K562 (cell line): Measurements from ENCODE around the gene SLC15A3. TPM values are rescaled to one million over a fixed set of nuclear protein-coding genes. Genes with fewer than 3 reads are reported as not detected.
A peak's percentile ranks its signal among the peaks of the same experiment; 100 is the strongest.

Experiments
- ATAC-seq: fragments of 200-7000 bp; cut with Tn5 transposase; 3 replicates; pipeline ENCODE4 v1.9.1; 2020; ENCODE audit warnings: moderate library complexity
- BruUV-seq: library from RNA; stranded (reverse); fragments of 400-500 nt; replicated peaks from 2 replicates; lab custom pipeline; 2021; lab: Mats Ljungman, UMichigan
- CTCF ChIA-PET: fragments of 300-600 bp; formaldehyde crosslinking; extraction: SDS; loops from one replicate; lab custom pipeline; 2021; ENCODE audit warnings: low intra/inter-chr PET ratio; lab: Yijun Ruan, JAX
- POLR2A ChIA-PET: fragments of 300-600, 350-650 bp; sonication (Branson Sonifier 250); formaldehyde crosslinking; extraction: SDS; loops from one replicate; lab custom pipeline; 2021; ENCODE audit warnings: antibody characterized with exemption, inconsistent platforms; lab: Yijun Ruan, JAX
- DNase-seq, 4 experiments: peaks; one replicate each; pipeline versions ENCODE4 v3.0.0 to v3.0.0-alpha.2; 2011 to 2018; ENCODE audit warnings: low spot score in 3 of 4, mixed read lengths in 3 of 4; ENCODE audit errors: extremely low read depth in 1 of 4
- FAIRE-seq: peaks from 2 replicates; lab custom pipeline; 2011; peaks lifted over from hg19 to GRCh38; lab: Jason Lieb, UNC
- H2AFZ ChIP-seq: 2 replicates; pipeline ENCODE4 v1.6.0; 2011; ENCODE audit warnings: low read depth, low read length, control low read depth, inconsistent platforms
- H3K27ac ChIP-seq: fragments of 200-600 bp; 3 replicates; pipeline ENCODE4 v1.8.0; 2011; ENCODE audit warnings: low read depth, mild to moderate bottlenecking, control low read depth, inconsistent platforms, low read length, moderate library complexity, mixed read lengths; ENCODE audit errors: extremely low read depth
- H3K27me3 ChIP-seq, 2 experiments: fragments of 300-600 bp in 1 of 2; 2 replicates in 1 of 2; 3 replicates in 1 of 2; pipeline versions ENCODE4 v1.6.0 to v1.8.0; 2011; ENCODE audit warnings: inconsistent platforms in 2 of 2, low read length in 2 of 2, mild to moderate bottlenecking in 1 of 2, mixed read lengths in 1 of 2, moderate library complexity in 1 of 2; ENCODE audit not compliant: control insufficient read depth in 2 of 2, insufficient read depth in 2 of 2
- H3K36me3 ChIP-seq: fragments of 300-600 bp; 3 replicates; pipeline ENCODE4 v1.8.0; 2011; ENCODE audit warnings: mild to moderate bottlenecking, low read length, inconsistent platforms; ENCODE audit not compliant: control insufficient read depth, insufficient read depth
- H3K4me1 ChIP-seq, 2 experiments: fragments of 200-600 bp in 1 of 2; replicated peaks in 1 of 2; 2 replicates in 1 of 2; 3 replicates in 1 of 2; pipeline versions ENCODE4 v1.5.1 to v1.8.0; 2011; ENCODE audit warnings: inconsistent platforms in 2 of 2, low read length in 2 of 2, mild to moderate bottlenecking in 1 of 2, mixed read lengths in 1 of 2, moderate library complexity in 1 of 2; ENCODE audit not compliant: control insufficient read depth in 2 of 2, insufficient read depth in 2 of 2
- H3K4me2 ChIP-seq: 2 replicates; pipeline ENCODE4 v1.6.1; 2011; ENCODE audit warnings: low read length, control low read depth, inconsistent platforms, mixed read lengths; ENCODE audit not compliant: insufficient read depth
- H3K4me3 ChIP-seq: fragments of 200-600 bp; sonication (generic), shearing (Covaris generic); 2 replicates; pipeline ENCODE4 v1.5.1; 2016; ENCODE audit warnings: control low read depth, inconsistent platforms
- H3K79me2 ChIP-seq: fragments of 200-600 bp; 3 replicates; pipeline ENCODE4 v1.8.0; 2011; ENCODE audit warnings: low read length, inconsistent platforms; ENCODE audit not compliant: control insufficient read depth, insufficient read depth
- H3K9ac ChIP-seq, 2 experiments: 2 replicates each; pipeline versions ENCODE4 v1.6.0 to v1.6.1; 2011; ENCODE audit warnings: low read depth in 2 of 2, low read length in 2 of 2, control low read depth in 1 of 2, inconsistent platforms in 1 of 2, mild to moderate bottlenecking in 1 of 2, mixed read lengths in 1 of 2; ENCODE audit not compliant: insufficient read depth in 1 of 2
- H3K9me1 ChIP-seq: one replicate; pipeline ENCODE4 v1.6.0; 2011; ENCODE audit warnings: inconsistent platforms, mild to moderate bottlenecking, low read length, moderate library complexity; ENCODE audit not compliant: control insufficient read depth, insufficient read depth
- H3K9me3 ChIP-seq: replicated peaks from 2 replicates; pipeline ENCODE4 v1.5.1; 2011; ENCODE audit warnings: low read depth, low read length, inconsistent platforms; ENCODE audit not compliant: control insufficient read depth, insufficient read depth
- H4K20me1 ChIP-seq: replicated peaks from 2 replicates; pipeline ENCODE4 v1.6.1; 2011; ENCODE audit warnings: low read length, inconsistent platforms, mixed read lengths; ENCODE audit not compliant: control insufficient read depth, insufficient read depth
- ARID1B ChIP-seq: fragments of 450-650 bp; IDR thresholded peaks from 2 replicates; pipeline ENCODE4 v1.6.1; 2016; ENCODE audit warnings: antibody characterized with exemption, mild to moderate bottlenecking, inconsistent platforms
- E2F1 ChIP-seq: sonication (generic); formaldehyde crosslinking; IDR thresholded peaks from 2 replicates; pipeline ENCODE4 v1.8.1; 2023; ENCODE audit warnings: mild to moderate bottlenecking, missing genetic modification reagents, moderate library complexity
- L3MBTL2 ChIP-seq: fragments of 450-650 bp; IDR thresholded peaks from 2 replicates; pipeline ENCODE4 v1.6.1; 2016; ENCODE audit warnings: mild to moderate bottlenecking, moderate library complexity
- MAFF ChIP-seq: IDR thresholded peaks from 2 replicates; pipeline ENCODE4 v1.6.1; 2012; ENCODE audit warnings: low read length, improper control_type of control experiment
- MAZ ChIP-seq, 2 experiments: fragments of 450-650 bp in 1 of 2; sonication (generic) in 1 of 2; formaldehyde crosslinking; IDR thresholded peaks in 1 of 2; conservative IDR thresholded peaks in 1 of 2; 2 replicates each; pipeline versions ENCODE4 v1.4.0 to v1.5.0; 2020; ENCODE audit warnings: mild to moderate bottlenecking in 1 of 2, missing genetic modification reagents in 1 of 2
- PATZ1 ChIP-seq: fragments of 250-450 bp; sonication (Bioruptor Pico); IDR thresholded peaks from 2 replicates; pipeline ENCODE4 v1.5.0; 2020; ENCODE audit warnings: mild to moderate bottlenecking, borderline replicate concordance
- RCOR1 ChIP-seq, 2 experiments: IDR thresholded peaks; 2 replicates each; pipeline ENCODE4 v1.6.1; 2012; ENCODE audit warnings: low read depth in 2 of 2, low read length in 2 of 2, borderline replicate concordance in 1 of 2, improper control_type of control experiment in 1 of 2
- RNF219 ChIP-seq: fragments of 250-450 bp; sonication (Bioruptor Pico); IDR thresholded peaks from 2 replicates; pipeline ENCODE4 v1.5.0; 2022; ENCODE audit warnings: mild to moderate bottlenecking
- TAL1 ChIP-seq: fragments of 450-650 bp; IDR thresholded peaks from 2 replicates; pipeline ENCODE4 v1.6.1; 2016; ENCODE audit warnings: mild to moderate bottlenecking
- TCF3 ChIP-seq: sonication (generic); formaldehyde crosslinking; IDR thresholded peaks from 2 replicates; pipeline ENCODE4 v1.4.0; 2020; ENCODE audit warnings: mild to moderate bottlenecking, missing genetic modification reagents
- TEAD4 ChIP-seq, 2 experiments: sonication (generic) in 1 of 2; formaldehyde crosslinking in 1 of 2; IDR thresholded peaks; 2 replicates each; pipeline versions ENCODE4 v1.6.1 to v1.8.0; 2012 to 2022; ENCODE audit warnings: borderline replicate concordance in 1 of 2, inconsistent platforms in 1 of 2, low read length in 1 of 2, mild to moderate bottlenecking in 1 of 2, missing genetic modification reagents in 1 of 2
- ZNF511 ChIP-seq: sonication (generic); formaldehyde crosslinking; IDR thresholded peaks from 2 replicates; pipeline ENCODE4 v1.8.0; 2022; ENCODE audit warnings: mild to moderate bottlenecking, missing genetic modification reagents
- ZNF766 ChIP-seq: fragments of 200-800 bp; sonication (Bioruptor generic); conservative IDR thresholded peaks from 2 replicates; pipeline ENCODE4 v1.6.1; 2016; ENCODE audit warnings: missing genetic modification characterization, missing compliant biosample characterization
- whole genome bisulfite sequencing: fragments of 100-300 bp; shearing (Covaris generic); methylation state at CpG from one replicate; pipeline ENCODE4 v1.1.6; 2016; ENCODE audit warnings: low coverage, mixed read lengths; ENCODE audit not compliant: insufficient coverage; ENCODE audit errors: missing lambda C conversion rate; 5-methylcytosine and 5-hydroxymethylcytosine counted together
- in situ Hi-C: fragments of 300-500 bp; cut with MboI; formaldehyde crosslinking; loops from 4 replicates; pipeline ENCODE4 v1.15.0; 2018; ENCODE audit warnings: inconsistent platforms, mixed read lengths
- intact Hi-C: fragments of 100-400 bp; cut with micrococcal nuclease; formaldehyde crosslinking; loops from 2 replicates; pipeline ENCODE4 v1.14.2; 2022
- polyA plus RNA-seq, 8 experiments: library from polyadenylated mRNA; depleted of rRNA in 4 of 8; stranded (reverse) in 5 of 8; unstranded in 3 of 8; fragments of >200 nt; fragmentation: Nextera tagmentation in 2 of 8; fragmentation: Illumina TruSeq in 1 of 8; extraction: Ambion mirVana in 2 of 8; extraction: Trizol in 1 of 8; gene quantifications; 2 replicates each; pipeline versions ENCODE4 v1.2.1 to v1.2.3, GENCODE V29; 2011 to 2014; ENCODE audit warnings: inconsistent platforms in 1 of 8, missing spikeins in 1 of 8
- total RNA-seq, 7 experiments: library from RNA; depleted of rRNA in 6 of 7; stranded (reverse); fragments of >200 nt in 6 of 7; fragmentation: Illumina TruSeq in 2 of 7; extraction: Trizol in 2 of 7; gene quantifications; 2 replicates each; pipeline versions ENCODE4 v1.2.1 to v1.2.3, GENCODE V29; 2011 to 2021; ENCODE audit warnings: low replicate concordance in 1 of 7
- TF ChIP-seq, protein P1 (sequence below): fragments of 450-650 bp; IDR thresholded peaks from 2 replicates; pipeline ENCODE4 v1.6.1; 2016

Gene SLC15A3
- total and polyA plus RNA-seq, 9 of the 15 experiments (the other 6 are each of a cell fraction or from before 2014, with no cell fraction given) = 0.07 to 0.27 TPM; not detected in 7

DNA sequence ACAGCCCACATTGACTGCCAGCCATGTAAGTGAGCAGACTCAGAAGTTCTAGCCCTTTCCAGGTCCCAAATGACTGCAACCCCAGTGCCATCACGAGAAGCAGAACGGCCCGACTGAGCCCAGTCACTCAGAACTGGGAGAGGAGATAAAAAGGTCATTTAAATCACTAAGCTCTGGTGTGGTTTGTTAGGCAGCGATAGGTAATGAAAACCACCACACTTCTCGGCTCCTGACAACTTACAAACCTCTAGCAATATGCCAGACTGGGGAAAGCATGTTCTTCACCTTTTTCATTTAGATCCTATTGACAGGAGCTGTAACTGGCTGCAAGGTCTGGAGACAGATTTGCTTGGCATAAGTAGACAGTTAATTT is 6.7 kb downstream of the SLC15A3 start:
- DNase-seq (peak in 1 of 4 experiments; percentile 31), ATAC-seq (peak; percentile 53), FAIRE-seq (peak; percentile 37)
- H3K27me3 ChIP-seq = peaks cover 45 to 74% of the 10 kb centered on the region in 2 experiments
- H4K20me1 ChIP-seq = peaks cover 4% of the 10 kb centered on the region
- BruUV-seq = no TSS peak
- ChIA-PET CTCF (interaction anchor here (1.3 kb wide), 1 partner anchor 26 kb away, joined by 4 read pairs; the partner anchor contains the start of gene CD6), POLR2A (interaction anchor here (1.2 kb wide), 1 partner anchor 21 kb away, joined by 3 read pairs; the partner anchor contains the start of gene TMEM132A)
- no peak overlapping the region; the same call in 1 of the 2 replicates for H3K4me2 ChIP-seq
- H3K27ac ChIP-seq = no peak overlapping the region
- no peaks in the 10 kb centered on the region for H3K79me2 ChIP-seq
- intact Hi-C loops (no loop called here), in situ Hi-C loops (no loop called here)
- H3K9me1 ChIP-seq = no peaks in the 10 kb centered on the region
- H3K9ac ChIP-seq = no peak overlapping the region
- H3K4me3 ChIP-seq = no peak overlapping the region
- no peaks in the 10 kb centered on the region for H3K36me3 ChIP-seq
- no peaks in the 10 kb centered on the region for H3K9me3 ChIP-seq
- 0% methylated on average over 5 of the region's 5 CpGs for WGBS
- peaks cover 0 to 7% of the 10 kb centered on the region in 2 experiments; a peak in 3 of 5 replicates for H3K4me1 ChIP-seq
- H2AFZ ChIP-seq = 0 out of 2 replicates have a peak overlapping the region, but pooled peaks have one; percentile 48
- TF ChIP-seq, protein P1, sequence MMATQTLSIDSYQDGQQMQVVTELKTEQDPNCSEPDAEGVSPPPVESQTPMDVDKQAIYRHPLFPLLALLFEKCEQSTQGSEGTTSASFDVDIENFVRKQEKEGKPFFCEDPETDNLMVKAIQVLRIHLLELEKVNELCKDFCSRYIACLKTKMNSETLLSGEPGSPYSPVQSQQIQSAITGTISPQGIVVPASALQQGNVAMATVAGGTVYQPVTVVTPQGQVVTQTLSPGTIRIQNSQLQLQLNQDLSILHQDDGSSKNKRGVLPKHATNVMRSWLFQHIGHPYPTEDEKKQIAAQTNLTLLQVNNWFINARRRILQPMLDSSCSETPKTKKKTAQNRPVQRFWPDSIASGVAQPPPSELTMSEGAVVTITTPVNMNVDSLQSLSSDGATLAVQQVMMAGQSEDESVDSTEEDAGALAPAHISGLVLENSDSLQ = peak; percentile 33; the same call in 1 of the 2 replicates
- TF ChIP-seq PATZ1 (CRISPR knock-in tag) (no peak), E2F1 (CRISPR knock-in tag) (no peak), ZNF511 (CRISPR knock-in tag) (no peak), RNF219 (CRISPR knock-in tag) (no peak), MAZ (CRISPR knock-in tag; conservative IDR thresholded peaks at IDR 0.05 in 1 of 2, IDR thresholded peaks at IDR 0.05 in 1 of 2) (no peak), ARID1B (0 out of 2 replicates have a peak, but pooled peaks have one; percentile 17), L3MBTL2 (0 out of 2 replicates have a peak, but pooled peaks have one; percentile 1), RCOR1 (IDR thresholded peaks at IDR 0.05; ENCODE audit: borderline replicate concordance in 1 of 2, low read depth in 2 of 2, low read length in 2 of 2) (peak in 1 of 2 experiments; percentile 65; a peak in 2 of 4 replicates), TAL1 (peak; percentile 27; the same call in 1 of the 2 replicates), ZNF766 (0 out of 2 replicates have a peak, but pooled peaks have one; percentile 40), TEAD4 (IDR thresholded peaks at IDR 0.05; ENCODE audit: low read length) (peak; percentile 43; the same call in 1 of the 2 replicates), TEAD4 (CRISPR knock-in tag; IDR thresholded peaks at IDR 0.05; ENCODE audit: borderline replicate concordance) (no peak), MAFF (no peak), TCF3 (CRISPR knock-in tag) (peak; percentile 76)
